GM08714 (cell line): ENCODE measurements around the gene DNM3.

Experiments
- H3K4me3 ChIP-seq: fragments of 200-500 bp; sonication (Bioruptor generic); 2 replicates; pipeline ENCODE4 v1.5.1; 2014; ENCODE audit warnings: mild to moderate bottlenecking, low read length, inconsistent platforms
- ZNF274 ChIP-seq: IDR thresholded peaks from 2 replicates; pipeline ENCODE4 v1.6.1; 2012; ENCODE audit warnings: mild to moderate bottlenecking, low read depth, low read length

DNM3 gene

GRCh38 chr1:172265905-172266304, 424.6 kb downstream of the DNM3 start:
- H3K4me3 ChIP-seq: no peak overlapping the region
- no peak for TF ChIP-seq ZNF274

- no peak overlapping the region for H3K4me3 ChIP-seq
- TF ChIP-seq ZNF274: no peak
Observed at GRCh38 chr1:172266528-172267174, 425.4 kb downstream of the DNM3 start.

- no peak for TF ChIP-seq ZNF274
- H3K4me3 ChIP-seq: no peak overlapping the region
Observed at GRCh38 chr1:172268237-172268636, 426.9 kb downstream of the DNM3 start.

DNA sequence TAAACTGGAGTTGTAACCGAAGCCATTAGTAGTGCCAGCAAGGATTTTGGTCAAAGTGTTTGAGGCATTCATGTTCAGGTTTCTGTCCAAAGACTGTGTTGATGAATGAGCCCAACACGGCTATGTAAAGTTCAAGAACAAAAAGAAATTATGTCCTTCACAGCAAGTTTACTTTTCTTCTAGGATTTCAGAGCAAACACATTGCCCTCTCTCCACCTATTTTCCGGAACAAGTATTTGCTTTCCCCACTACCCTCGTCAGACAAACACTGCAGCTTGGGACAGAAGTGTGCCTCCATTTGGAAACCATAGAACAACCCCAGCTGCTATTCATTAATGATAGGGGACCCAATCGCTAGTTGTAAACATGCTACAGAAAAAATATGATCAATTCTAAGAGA, 427.8 kb downstream of the DNM3 start:
- no peak for TF ChIP-seq ZNF274
- H3K4me3 ChIP-seq: no peak overlapping the region

DNA sequence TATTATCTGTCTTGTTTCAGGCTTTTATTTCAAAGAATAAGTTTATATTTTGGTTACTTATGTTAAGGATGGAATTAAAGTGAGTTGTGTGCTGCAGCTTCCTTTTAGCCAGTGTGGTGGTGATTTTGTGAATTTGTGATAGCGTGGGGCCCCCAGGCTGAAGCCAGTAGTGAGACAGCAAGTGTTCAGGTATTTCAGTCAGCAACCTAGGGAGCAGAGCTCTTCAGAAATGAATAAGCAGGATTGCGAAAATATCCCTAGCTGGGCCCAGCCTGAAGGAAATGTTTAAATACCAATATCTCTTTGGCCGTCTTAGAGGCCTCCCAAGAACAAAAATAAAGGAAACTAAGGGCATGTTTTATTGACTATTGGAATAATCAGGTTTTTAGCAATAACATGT, 428.3 kb downstream of the DNM3 start:
- TF ChIP-seq ZNF274: no peak
- no peak overlapping the region for H3K4me3 ChIP-seq

GRCh38 chr1:172270605-172271004, 429.3 kb downstream of the DNM3 start:
- no peak for TF ChIP-seq ZNF274
- H3K4me3 ChIP-seq: no peak overlapping the region

GRCh38 chr1:172272087-172272486, 430.8 kb downstream of the DNM3 start:
- no peak for TF ChIP-seq ZNF274

GRCh38 chr1:172273647-172274396, 432.5 kb downstream of the DNM3 start:
- TF ChIP-seq ZNF274: no peak
- H3K4me3 ChIP-seq: no peak overlapping the region

More at GRCh38 chr1:172272087-172272486, 430.8 kb downstream of the DNM3 start:
- no peak overlapping the region for H3K4me3 ChIP-seq

- no peak overlapping the region for H3K4me3 ChIP-seq
- no peak for TF ChIP-seq ZNF274
Observed at GRCh38 chr1:172275478-172275877, 434.2 kb downstream of the DNM3 start.

DNA sequence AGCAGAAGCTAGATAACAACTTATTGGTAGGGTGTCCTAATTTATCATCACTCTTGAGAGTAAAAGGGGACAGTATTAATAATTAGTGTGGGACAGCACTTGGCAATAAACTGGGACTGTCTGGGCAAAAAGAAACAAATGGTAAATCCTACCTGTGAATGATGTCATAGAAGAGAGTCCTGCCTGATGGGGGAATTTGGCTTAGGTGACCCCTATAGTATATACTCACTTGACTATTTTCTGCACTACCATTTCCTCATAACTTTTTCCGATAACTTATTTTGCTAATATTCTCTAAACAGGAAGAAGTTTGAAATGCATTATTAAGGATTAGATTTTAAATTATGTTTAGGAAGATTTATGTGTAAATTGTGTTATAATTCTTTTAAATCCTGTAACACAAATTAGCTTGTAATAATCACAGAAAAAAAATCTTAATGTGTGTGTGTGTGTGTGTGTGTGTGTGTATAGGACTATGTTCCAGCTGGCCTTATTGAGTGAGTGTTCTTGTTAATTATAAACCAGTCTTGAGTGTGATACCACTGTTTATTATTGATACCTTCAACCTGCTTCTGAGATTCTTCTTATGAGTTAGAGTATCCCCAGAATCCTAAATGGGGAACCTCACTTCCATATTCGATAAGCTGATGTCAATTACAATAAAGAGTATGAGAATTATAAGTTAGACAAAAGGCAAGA, 435.0 kb downstream of the DNM3 start:
- no peak for TF ChIP-seq ZNF274
- H3K4me3 ChIP-seq: no peak overlapping the region

DNA sequence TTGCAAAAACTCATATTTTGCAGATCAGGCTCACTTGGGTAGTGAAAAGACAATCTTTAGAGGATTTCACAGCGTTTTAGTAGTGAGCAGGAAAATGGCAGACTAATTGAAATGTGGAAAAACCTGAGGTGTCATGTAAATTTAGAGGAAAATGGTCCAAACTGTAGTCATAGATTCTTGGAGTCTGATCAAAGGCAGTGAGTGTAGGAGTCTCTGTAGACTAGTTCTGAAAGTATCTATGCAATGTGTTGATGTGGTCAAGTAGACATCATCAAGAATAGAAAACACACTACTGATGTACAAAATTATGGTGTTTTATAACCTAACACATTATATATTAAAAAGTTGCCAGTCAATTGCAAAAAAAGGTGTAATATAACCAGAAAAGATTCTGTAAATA, 436.0 kb downstream of the DNM3 start:
- TF ChIP-seq ZNF274: no peak

GRCh38 chr1:172277989-172278388, 436.7 kb downstream of the DNM3 start:
- no peak for TF ChIP-seq ZNF274
- no peak overlapping the region for H3K4me3 ChIP-seq

More for the DNA sequence above, 436.0 kb downstream of the DNM3 start:
- no peak overlapping the region for H3K4me3 ChIP-seq

DNA sequence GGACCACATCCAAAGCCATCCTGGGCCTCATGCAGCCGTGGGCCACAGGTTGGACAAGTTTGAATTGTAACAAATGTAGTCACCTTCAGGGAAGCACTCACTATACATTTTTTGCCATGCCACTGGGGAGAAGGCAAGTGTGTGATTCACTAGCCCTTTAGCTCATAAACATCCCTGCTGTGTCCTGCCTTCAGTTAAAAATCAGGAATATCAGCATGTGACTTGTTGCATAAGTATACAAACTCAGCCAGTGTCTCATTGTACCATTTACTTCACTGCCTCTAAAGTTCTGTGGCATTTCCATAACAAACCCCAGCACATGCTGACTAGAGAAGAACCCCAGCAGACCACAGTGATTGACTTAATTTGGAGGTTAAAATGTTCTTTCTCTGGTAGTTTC, 437.2 kb downstream of the DNM3 start:
- TF ChIP-seq ZNF274: no peak
- H3K4me3 ChIP-seq: no peak overlapping the region

- no peak for TF ChIP-seq ZNF274
Observed at GRCh38 chr1:172279939-172280636, 438.8 kb downstream of the DNM3 start.

More at GRCh38 chr1:172279939-172280636, 438.8 kb downstream of the DNM3 start:
- no peak overlapping the region for H3K4me3 ChIP-seq
